GM18861 (cell line): ENCODE data around the gene NAA10.
A peak's percentile ranks its signal among the peaks of the same experiment; 100 is the strongest.

ENCODE experiments used
- ATAC-seq: cut with Tn5 transposase; IDR thresholded peaks from one replicate; pipeline ENCODE4 v1.9.1; 2021; ENCODE audit not compliant: unreplicated experiment

Gene NAA10

DNA sequence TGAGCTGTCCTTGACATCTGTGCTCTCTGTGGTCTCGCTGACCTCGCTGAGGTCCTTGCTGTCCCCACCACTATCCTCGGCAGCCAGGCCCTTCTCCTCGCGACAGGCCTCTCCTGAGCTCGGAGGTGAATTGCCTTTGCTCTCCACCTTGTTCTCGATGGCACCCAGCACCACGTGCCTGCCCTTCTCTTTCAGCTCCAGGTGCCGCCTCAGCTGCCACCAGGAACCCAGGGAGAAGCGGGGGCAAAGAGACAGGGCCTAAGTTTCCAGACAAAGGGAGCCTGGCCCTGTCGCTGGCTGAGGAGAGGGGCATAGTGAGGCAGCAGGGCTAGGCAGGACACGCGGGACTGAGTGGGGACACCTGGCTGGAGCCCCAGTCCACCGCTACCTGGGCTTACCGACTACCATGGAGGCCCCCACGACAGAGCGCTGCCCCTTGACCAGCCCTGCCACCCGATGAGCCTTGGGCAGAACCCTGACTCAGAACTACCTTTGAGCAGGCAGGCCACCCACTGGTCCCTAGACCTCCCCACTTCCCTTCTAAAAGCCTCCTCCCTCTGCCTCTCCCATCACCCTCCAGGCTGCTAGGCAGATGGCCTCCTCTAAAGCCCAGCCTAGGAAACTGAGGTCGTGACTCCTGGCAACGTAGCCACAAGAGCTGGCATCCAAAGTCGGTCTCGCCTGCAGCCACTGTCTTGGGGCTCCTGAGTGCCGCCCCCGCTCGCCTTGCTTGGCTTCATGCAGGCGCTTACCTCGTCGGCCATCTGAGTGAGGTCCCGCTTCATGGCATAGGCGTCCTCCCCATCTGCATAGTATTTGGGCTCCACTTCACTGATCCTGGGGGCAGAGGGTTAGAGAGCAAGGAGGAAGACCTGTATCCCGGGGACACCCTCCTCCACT lies 4.6 kb downstream of the NAA10 start:
- ATAC-seq: no peak

DNA sequence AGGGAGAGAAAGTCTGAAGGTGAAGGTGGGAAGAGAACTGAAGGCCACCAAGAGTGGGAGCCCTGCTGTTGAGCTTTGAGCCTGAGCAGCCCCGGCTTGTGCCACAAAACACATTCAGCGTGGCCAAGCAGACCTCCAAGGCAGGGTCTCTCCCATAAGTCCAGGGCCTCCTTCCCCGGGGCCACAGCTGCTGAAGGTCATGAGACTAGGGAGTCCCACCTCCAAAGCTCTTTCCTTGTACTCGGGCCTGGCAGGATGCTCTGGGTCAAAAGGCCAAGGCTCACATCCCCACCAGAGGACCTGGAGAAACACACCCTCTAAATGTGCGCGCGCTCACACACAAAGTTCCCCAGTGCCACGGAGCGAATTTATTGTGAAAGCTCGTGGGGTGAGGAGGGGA lies 5.3 kb downstream of the NAA10 start:
- no peak for ATAC-seq

DNA sequence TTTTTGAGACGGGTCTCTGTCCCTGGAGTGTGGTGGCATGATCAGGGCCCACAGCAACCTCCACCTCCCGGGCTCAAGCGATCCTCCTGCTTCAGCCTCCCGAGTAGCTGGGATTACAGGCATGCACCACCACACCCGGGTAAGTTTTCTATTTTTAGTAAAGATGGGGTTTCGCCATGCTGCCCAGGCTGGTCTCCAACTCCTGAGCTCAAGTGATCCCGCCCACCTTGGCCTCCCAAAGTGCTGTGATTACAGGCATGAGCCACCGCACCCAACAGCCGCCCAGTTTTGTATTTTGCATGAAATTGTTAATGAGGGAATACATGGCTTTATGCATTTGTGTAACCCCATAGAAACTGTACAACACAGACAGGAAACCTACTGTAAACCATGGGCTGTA lies 6.0 kb downstream of the NAA10 start:
- no peak for ATAC-seq

DNA sequence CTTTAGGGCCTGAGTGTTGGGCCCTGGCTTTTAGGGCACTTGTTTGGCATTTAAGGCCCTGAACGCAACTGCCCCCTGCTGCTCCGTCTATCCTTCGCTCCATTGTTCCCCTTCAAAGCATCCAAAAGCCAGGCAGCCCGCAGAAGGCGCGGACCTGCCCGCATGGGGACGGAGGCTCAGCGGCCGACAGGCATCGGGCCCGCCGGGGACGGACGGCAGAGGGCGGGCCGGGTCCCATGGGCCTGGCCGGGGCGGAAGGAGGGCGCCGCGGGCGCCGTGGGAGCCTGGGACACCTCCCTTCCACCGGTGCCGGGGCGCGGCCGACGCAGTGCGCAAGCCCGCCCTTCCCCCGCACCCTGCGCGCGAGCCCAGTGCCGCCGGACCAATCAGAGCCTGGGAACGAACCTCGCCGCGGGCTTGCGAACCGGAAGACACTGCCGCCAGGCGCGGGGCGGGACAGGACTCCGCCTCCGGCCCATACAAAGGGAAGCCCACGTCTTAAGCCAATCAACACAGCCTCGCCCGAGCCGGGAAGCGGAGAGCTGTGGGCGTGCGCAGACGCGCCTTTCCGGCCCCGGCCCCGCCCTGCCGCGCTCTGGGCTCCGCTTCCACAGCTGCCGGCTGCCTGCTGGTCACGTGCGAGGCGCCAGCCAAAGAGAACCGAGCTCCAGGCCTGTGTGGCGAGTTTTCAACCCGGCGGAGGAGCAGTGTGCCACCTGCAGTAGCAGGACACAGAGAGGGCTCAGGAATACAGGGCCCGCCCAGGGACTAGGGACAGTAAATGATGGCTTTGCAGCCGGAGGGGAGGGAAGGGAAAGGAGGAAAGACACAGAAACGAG lies 6.7 kb downstream of the NAA10 start:
- peak; percentile 72 for ATAC-seq

DNA sequence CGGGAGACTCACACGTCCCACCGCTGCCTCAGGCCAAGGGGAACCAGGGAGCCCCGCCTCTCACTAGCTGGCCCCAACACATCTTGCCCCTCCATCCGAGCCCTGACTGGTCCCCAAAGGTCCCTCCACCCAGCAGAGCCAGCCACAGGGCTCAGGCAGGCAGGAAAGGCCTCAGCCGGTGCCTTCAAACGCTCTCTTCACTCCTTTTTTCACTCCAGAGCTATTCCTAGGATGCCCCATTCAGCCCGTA lies 7.2 kb downstream of the NAA10 start:
- no peak for ATAC-seq

DNA sequence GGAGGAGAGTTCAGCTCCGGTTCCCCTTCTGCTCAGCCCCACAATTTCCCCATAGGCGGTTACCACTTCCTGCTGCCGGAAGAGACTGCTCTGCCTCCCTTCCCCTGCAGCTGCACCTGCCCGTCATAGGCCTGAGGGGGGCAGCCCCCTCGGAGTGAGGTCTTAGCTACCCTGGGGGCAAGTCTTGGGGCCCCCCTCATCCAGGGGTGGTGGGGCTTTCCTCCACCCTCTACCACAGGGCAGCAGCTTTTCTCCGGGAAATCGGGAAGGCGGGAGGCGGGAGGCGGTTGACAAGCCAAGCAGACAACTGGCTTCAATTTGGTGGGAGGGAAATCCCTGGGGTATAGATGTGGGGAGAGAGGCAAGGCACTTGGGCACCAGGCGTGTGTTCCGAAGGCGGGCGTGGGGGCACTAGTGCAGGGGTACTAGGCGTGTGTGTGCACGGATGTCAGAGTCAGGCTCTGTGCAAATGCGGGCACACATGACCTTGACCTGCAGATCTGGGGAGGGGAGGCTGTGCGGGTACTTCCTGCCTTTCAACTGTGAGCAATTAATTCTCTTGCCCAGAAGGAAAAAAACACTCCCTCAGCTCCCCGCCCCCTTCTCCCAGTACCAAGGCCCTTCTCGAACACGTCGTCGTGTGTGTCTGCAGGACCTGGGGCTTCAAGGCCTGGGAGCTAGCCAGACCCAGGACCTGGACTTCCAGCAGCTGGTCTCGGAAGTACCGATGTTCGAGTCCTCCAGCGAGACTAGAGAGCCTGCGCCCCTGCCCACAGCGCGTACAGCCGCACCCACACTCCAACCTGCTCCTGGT lies 7.8 kb downstream of the NAA10 start:
- ATAC-seq: peak; percentile 28

DNA sequence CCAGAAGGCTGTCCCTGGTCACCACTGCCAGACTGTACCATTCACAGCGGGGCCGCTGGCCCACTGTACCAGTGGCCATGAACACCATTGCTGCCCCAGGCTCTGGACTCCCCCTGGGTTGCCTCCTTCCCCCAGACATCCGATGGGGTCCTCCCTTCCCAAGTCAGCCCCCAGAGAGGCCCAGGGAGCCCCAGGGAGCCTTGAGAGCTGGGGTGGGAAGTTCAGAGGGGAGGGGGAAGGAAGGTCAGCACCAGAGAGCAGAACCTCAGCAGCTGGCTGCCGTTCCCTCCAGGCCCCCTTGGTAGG lies 8.3 kb downstream of the NAA10 start:
- ATAC-seq: no peak

DNA sequence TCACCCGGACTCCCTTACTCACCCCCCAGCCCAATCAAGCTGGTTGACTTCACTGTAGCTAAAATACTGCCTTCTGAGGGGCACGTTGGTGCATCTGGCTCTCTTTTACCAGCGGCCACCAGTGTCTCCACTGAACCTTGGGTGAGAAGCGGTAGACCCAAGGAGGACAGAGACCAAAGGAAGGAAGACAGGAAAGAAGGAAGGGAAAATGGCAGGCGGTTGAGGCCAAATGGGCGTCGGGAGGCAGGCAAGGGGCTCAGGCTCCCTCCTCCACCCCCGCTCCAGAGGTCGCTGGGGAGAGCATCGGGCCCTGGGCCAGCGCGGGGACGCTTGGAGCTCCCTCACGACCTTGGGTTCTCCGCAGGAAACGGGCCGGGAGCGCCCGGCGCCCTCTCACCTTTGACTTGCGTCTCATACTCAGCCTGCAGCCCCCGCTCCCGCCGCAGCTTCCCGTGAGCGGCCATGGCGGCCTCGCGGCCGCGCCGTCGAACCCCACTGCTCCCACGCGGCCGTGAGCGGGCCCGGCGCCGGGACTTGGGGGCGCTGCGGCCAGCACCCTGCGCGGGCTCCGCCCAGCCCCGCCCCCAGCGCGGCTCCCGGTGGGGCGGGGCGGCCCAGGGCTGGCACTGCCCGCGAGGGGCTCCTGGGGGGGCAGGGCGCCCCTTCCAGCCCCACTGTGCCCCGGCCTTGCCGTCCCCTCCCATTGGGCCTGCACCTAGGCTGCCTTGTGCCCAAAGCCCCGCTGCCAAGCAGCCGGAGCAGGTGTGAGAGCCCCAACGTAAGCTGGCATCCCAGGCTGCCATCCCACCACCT lies 8.9 kb downstream of the NAA10 start, which contains the start of gene ARHGAP4:
Gene ARHGAP4, minus strand, starts transcription at position 526 of the 813 bp plus-strand sequence. Its CDS starts 62 bp downstream, at position 464.
- no peak for ATAC-seq

DNA sequence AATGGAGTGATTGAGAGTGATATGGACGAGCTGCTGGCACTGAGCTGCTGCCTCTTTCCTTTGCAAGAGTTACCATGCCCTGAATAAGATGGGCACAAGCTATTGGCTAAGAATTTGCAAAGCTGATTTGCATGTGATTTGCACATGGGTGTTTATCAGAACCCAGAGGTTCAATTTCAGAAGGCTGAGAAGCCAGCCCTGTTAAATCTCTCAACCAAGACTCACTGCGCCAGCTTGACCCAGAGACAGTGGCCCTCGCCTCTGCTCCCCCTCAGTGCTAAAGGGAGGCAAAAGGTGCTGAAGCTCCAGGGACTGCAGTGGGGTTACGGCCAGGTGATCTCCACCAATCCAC lies 9.5 kb downstream of the NAA10 start:
- ATAC-seq: no peak

DNA sequence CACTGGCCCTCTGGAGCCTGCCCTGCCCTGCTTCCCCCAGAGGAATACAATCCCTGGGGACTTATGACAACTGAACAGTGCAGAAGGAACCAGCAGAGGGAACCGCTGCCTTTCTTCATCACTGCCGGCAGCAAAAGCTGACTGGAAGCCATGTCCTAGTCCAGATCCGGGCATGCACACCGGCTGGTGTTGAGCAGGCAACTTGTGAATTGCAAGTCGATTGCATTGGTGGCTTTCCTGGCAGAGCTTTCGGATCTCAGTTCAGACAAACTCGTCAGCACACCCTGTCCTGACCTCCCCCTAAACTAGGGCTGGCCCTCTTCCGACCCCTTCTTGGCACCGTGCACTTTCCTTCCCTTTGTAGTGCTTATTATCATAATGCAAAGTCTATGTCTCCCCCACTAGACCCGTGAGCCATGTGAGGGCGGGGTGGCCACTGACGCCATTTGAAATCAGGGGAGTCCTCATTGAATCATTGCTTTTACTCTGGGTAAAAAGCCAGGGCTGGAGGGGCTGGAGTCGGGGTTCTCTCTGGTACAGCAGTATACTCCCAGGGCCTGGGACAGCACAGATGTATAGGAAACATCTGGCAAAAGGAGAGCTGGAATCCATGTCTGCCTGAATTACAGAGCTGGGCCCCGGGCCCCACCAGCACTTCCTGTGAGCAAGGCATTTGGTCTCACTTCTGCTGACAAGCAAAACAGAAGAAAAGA lies 10.5 kb downstream of the NAA10 start:
- no peak for ATAC-seq

DNA sequence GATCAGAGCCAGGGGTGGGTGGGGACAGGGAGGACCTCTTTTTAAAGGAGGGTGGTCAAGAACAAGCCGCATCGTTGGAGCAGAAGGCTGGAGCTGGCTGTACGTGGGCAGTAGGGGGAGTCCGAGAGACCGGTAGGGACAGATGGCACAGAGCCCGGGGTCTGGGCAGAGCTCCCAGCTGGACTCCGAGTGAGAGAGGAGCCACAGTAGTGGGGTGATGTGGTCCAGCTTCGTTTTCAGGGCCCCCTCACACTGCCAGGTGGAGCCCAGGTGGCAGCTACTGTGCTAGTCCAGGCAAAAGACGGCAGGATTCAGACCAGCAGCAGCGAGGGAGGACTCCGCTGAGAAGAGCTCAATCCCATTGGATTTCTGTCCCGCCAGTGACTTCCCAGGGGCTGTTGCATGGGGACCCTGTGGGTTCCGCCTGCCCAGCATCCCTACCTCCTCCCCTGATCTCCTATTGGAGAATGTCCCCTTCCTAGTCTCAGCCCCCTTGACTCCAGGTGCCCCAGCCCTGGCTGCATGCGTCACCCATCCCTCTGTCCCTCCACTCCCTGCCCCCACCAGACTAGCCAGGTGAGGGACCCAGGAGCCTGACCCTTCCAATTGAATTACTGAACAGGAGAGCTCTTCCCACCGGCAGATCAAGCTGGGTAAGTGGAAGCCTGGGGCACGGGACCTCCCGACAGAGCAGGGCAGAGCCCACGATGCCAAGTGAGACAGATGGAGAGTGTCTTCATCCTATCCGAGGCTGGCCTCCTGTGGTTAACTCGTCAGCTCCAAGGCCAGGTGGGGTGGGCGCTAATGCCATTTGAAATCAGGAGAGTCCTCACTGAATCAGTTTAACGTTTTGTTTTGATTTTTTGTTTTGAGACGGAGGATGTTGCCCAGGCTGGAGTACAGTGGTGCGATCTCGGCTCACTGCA lies 11.6 kb downstream of the NAA10 start:
- ATAC-seq: no peak

DNA sequence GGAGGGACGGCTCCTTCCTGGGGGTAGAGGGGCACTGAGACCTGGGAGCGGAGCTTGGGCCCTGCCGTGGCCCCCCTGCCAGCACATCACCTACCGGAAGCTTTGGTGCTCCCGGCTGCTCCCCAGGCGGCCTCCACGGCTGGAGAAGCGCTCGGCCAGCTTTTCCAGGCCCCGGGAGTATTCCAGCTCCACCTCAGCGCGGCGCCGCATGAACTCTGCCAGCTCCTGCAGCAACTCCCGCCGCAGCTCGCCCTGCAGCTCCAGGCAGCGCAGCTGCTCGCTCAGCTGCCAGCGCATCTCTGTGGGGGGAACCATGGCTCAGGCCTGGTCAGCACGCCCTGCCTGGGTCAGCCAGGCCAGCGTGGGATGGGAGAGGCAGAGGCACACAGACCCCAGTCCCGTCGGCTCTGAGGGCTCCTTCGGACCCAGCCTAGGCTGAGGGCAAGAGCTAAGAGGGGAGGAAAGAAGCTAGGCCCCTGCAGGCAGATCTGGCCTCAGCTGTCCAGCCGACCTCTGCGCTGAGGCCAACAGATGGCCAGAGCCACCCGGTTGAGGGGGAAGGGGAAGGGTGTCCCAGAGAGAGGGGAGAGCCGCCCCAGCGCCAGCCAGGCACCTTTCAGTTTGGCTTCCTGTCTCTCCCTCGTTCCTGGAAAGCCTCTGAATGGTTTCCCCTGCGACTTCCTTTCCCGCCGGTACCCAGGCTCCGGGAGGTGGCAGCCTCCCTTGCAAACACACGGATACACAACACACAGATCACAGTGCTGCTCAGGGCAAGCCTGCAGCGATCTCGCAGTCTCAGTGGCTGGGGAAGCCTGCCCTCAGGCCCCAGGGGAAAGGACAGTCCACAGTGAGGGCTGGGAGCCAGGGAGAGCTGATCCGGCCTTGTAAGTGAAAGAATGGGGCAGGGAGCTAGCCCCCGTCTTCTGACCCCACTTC lies 13.1 kb downstream of the NAA10 start:
- ATAC-seq: no peak

DNA sequence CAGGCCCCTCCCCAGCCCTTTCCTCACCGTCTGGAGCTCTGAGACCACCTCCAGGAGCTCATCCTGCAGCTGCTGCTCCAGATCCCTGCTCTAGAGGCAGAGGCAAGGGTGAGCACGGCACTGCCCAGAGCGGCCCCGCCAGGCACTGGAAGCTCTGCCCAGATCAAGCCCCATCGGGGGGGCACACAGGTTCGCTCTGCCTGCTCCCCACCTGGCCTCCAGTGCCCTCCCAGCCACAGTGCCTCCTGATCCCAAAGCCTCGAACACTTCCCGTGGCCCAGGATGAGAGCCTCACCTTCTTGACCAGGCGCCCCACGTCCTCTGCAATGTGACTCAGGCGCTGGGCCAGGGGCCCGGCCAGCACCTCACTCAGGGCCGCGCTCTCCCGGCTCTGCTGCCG lies 13.8 kb downstream of the NAA10 start:
- ATAC-seq: no peak

DNA sequence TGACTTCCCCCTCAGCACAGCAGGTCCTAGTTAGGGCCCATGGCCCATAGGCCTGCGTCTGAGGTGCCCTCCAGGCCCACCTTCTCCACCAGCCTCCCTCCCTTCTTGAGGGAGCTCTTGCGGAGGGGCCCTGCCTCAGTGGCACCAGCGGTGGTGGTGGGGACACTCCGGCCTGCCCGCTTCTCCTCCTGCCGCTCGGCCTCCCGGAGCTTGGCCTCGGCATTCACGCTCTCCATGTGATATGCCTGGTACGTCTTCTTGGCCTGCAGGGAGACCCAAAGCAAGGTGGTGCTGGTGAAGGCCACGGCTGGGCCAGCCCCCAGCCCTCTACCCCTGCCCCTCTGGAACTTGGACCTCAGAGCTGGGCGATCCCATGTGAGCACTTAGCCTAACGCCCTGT lies 14.3 kb downstream of the NAA10 start:
- no peak for ATAC-seq

DNA sequence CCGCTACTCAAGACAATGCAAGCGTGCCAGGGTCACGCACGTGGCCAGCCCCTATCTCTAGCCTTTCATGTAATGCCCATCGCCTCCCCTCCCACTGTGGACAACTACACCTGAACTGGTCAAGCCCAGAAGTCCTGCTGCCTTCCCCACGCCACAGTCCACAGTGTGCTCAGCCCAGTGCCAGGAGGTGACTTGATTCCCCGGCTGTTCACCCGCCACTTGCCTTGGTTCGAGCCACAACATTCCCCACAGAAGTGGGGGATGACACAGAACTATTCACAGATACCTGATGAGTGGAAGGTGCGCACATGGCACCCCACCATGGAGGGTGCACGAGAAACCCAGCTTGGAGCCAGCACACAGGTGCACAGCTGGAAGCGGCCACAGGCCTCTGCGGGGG lies 15.6 kb downstream of the NAA10 start:
- ATAC-seq: no peak

DNA sequence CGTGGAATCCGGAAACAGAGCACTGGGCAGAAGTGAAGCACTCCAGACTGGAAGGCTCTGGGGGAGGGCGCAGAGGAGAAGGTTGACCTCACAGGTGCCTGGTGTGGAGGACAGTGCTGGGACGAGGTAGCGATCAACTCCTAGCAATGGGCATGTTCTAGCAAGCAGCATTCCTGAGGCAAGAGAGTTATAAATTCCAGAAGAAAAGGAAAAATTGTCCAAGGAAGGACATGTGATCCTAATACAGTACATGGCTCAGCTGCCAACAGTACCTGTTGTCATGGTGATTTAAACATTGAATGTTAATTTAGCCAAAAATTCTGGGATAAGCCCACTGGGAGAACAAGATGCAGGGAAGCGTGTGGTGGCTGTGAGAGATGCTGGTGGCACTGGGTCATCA lies 17.0 kb downstream of the NAA10 start:
- ATAC-seq: no peak

DNA sequence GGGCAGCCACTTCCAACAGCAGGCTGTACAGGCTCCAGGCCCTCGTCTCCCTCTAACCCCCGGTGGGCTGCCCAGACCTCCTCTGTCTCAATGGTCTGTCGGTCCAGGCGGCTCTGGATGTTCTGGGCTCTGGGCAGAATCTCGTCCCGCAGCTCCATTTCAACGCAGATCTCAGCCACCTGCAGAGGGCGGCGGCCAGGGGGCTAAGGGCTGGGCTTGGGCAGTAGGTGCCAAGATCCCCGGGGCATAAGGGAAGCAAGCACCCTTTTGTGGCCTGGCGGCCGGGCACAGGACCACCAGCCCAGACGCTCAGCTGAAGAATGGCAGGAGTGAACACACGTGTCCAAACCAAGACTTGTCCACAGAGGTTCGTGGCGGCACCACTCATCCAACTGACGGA lies 21.1 kb downstream of the NAA10 start:
- ATAC-seq: no peak

DNA sequence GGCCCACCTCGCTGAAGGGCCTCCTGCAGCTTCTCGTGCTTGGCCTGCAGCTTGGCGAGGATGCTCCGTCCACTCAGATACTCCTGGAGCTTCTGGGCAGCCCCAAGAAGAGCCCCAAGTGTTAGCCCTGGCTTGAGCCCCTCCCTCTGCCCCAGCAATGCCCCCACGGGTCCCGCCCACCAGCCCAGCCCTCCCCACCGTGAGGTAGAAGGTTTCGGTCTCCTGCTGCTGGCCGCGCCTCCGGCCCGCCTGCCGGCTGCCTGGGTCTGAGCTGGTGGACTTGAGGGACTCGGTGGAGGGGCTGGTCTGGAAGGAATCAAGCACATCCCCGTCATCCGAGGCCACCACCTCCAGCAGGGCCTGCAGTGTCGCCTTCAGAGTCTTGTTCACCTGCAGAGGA lies 21.6 kb downstream of the NAA10 start:
- no peak for ATAC-seq
